SK-N-SH treated with all-trans-retinoic acid at 6 μM for 48 hours (cell line): Measurements from ENCODE around the gene HPCAL1.
A peak's percentile ranks its signal among the peaks of the same experiment; 100 is the strongest.

ENCODE experiments used
- ATAC-seq: fragments of 200-7000 bp; cut with Tn5 transposase; 3 replicates; pipeline ENCODE4 v1.9.1; 2020; ENCODE audit warnings: mild to moderate bottlenecking, moderate library complexity
- ARNTL ChIP-seq: fragments of 450-650 bp; formaldehyde crosslinking; IDR thresholded peaks from 2 replicates; pipeline ENCODE4 v1.5.0; 2020; ENCODE audit warnings: low read depth, mild to moderate bottlenecking, moderate library complexity, borderline replicate concordance
- BACH2 ChIP-seq: fragments of 250-450 bp; sonication (Bioruptor Pico); IDR thresholded peaks from 2 replicates; pipeline ENCODE4 v1.9.0; 2021; ENCODE audit warnings: mild to moderate bottlenecking, borderline replicate concordance
- CREB5 ChIP-seq: fragments of 250-450 bp; sonication (Bioruptor Pico); IDR thresholded peaks from 2 replicates; pipeline ENCODE4 v1.5.1; 2020; ENCODE audit warnings: low read depth, mild to moderate bottlenecking, moderate library complexity
- CSRNP3 ChIP-seq: fragments of 250-450 bp; sonication (Bioruptor Pico); IDR thresholded peaks from 2 replicates; pipeline ENCODE4 v1.5.1; 2021; ENCODE audit warnings: mild to moderate bottlenecking, moderate library complexity
- ESRRG ChIP-seq: fragments of 250-450 bp; sonication (Bioruptor Pico); IDR thresholded peaks from 2 replicates; pipeline ENCODE4 v1.6.1; 2021; ENCODE audit warnings: mild to moderate bottlenecking
- GLIS3 ChIP-seq: fragments of 250-450 bp; sonication (Bioruptor Pico); IDR thresholded peaks from 2 replicates; pipeline ENCODE4 v1.5.0; 2020; ENCODE audit warnings: mild to moderate bottlenecking, moderate library complexity
- ISL1 ChIP-seq: fragments of 250-450 bp; sonication (Bioruptor Pico); IDR thresholded peaks from 2 replicates; pipeline ENCODE4 v2.1.2; 2022; ENCODE audit warnings: mild to moderate bottlenecking, moderate library complexity
- OSR1 ChIP-seq: fragments of 250-450 bp; sonication (Bioruptor Pico); IDR thresholded peaks from 2 replicates; pipeline ENCODE4 v1.8.0; 2022; ENCODE audit warnings: moderate library complexity, mild to moderate bottlenecking, inconsistent platforms
- PATZ1 ChIP-seq: fragments of 250-450 bp; sonication (Bioruptor Pico); IDR thresholded peaks from 2 replicates; pipeline ENCODE4 v1.8.0; 2020; ENCODE audit warnings: mild to moderate bottlenecking, moderate library complexity, borderline replicate concordance
- POU6F1 ChIP-seq: fragments of 250-450 bp; sonication (Bioruptor Pico); IDR thresholded peaks from 2 replicates; pipeline ENCODE4 v1.8.0; 2021; ENCODE audit warnings: low read depth, mild to moderate bottlenecking, moderate library complexity, borderline replicate concordance
- PPARA ChIP-seq: fragments of 250-450 bp; sonication (Bioruptor Pico); IDR thresholded peaks from 2 replicates; pipeline ENCODE4 v1.5.0; 2020; ENCODE audit warnings: mild to moderate bottlenecking, borderline replicate concordance
- RARB ChIP-seq: fragments of 250-450 bp; sonication (Bioruptor Pico); IDR thresholded peaks from 2 replicates; pipeline ENCODE4 v1.8.0; 2021; ENCODE audit warnings: mild to moderate bottlenecking, moderate library complexity
- SNAI2 ChIP-seq: fragments of 250-450 bp; sonication (Bioruptor Pico); IDR thresholded peaks from 2 replicates; pipeline ENCODE4 v1.5.0; 2020; ENCODE audit warnings: mild to moderate bottlenecking, moderate library complexity
- TCF4 ChIP-seq: fragments of 250-450 bp; sonication (Bioruptor Pico); IDR thresholded peaks from 2 replicates; pipeline ENCODE4 v1.8.0; 2021; ENCODE audit warnings: mild to moderate bottlenecking, moderate library complexity, borderline replicate concordance
- TOX ChIP-seq: fragments of 250-450 bp; sonication (Bioruptor Pico); IDR thresholded peaks from 2 replicates; pipeline ENCODE4 v1.8.0; 2021; ENCODE audit warnings: mild to moderate bottlenecking, moderate library complexity, borderline replicate concordance
- TSHZ2 ChIP-seq: fragments of 250-450 bp; sonication (Bioruptor Pico); IDR thresholded peaks from 2 replicates; pipeline ENCODE4 v1.5.0; 2020; ENCODE audit warnings: mild to moderate bottlenecking, moderate library complexity
- ZC3H10 ChIP-seq: fragments of 250-450 bp; sonication (Bioruptor Pico); IDR thresholded peaks from 2 replicates; pipeline ENCODE4 v1.5.1; 2021; ENCODE audit warnings: mild to moderate bottlenecking, moderate library complexity
- ZFP3 ChIP-seq: fragments of 250-450 bp; sonication (Bioruptor Pico); IDR thresholded peaks from 2 replicates; pipeline ENCODE4 v1.5.0; 2020; ENCODE audit warnings: mild to moderate bottlenecking, moderate library complexity
- ZFP30 ChIP-seq: fragments of 450-650 bp; formaldehyde crosslinking; IDR thresholded peaks from 2 replicates; pipeline ENCODE4 v1.5.0; 2022; ENCODE audit warnings: mild to moderate bottlenecking, moderate library complexity
- ZNF565 ChIP-seq: fragments of 450-650 bp; formaldehyde crosslinking; conservative IDR thresholded peaks from 2 replicates; pipeline ENCODE4 v1.5.0; 2020; ENCODE audit warnings: low read depth, mild to moderate bottlenecking, moderate library complexity
- ZNF70 ChIP-seq: fragments of 450-650 bp; formaldehyde crosslinking; IDR thresholded peaks from 2 replicates; pipeline ENCODE4 v1.5.0; 2020; ENCODE audit warnings: mild to moderate bottlenecking, moderate library complexity
- ZNF8 ChIP-seq: fragments of 450-650 bp; formaldehyde crosslinking; IDR thresholded peaks from 2 replicates; pipeline ENCODE4 v1.5.0; 2020; ENCODE audit warnings: mild to moderate bottlenecking, moderate library complexity

HPCAL1 gene

GRCh38 chr2:10267551-10268465, 34.9 kb upstream of the HPCAL1 start:
- no peak for TF ChIP-seq ZNF565 (CRISPR knock-in tag)
- TF ChIP-seq OSR1 (CRISPR knock-in tag), result no peak
- TF ChIP-seq RARB (CRISPR knock-in tag), result no peak
- TF ChIP-seq CSRNP3 (CRISPR knock-in tag), result no peak
- TF ChIP-seq ZC3H10 (CRISPR knock-in tag), result no peak
- no peak for TF ChIP-seq POU6F1 (CRISPR knock-in tag)
- no peak for TF ChIP-seq BACH2 (CRISPR knock-in tag)
- no peak for TF ChIP-seq PPARA
- TF ChIP-seq ZNF8, result no peak
- TF ChIP-seq TSHZ2, result no peak
- TF ChIP-seq TCF4 (CRISPR knock-in tag), result no peak
- TF ChIP-seq ZFP3 (CRISPR knock-in tag), result no peak
- no peak for TF ChIP-seq ZFP30 (CRISPR knock-in tag)
- TF ChIP-seq TOX, result no peak
- TF ChIP-seq ESRRG (CRISPR knock-in tag), result no peak
- TF ChIP-seq ARNTL, result no peak
- TF ChIP-seq ZNF70 (CRISPR knock-in tag), result no peak
- ATAC-seq, result no peak

- no peak for ATAC-seq
- TF ChIP-seq SNAI2 (CRISPR knock-in tag), result no peak
- no peak for TF ChIP-seq TCF4 (CRISPR knock-in tag)
- TF ChIP-seq ISL1 (CRISPR knock-in tag), result no peak
- TF ChIP-seq GLIS3, result no peak
- TF ChIP-seq TOX, result no peak
- no peak for TF ChIP-seq ESRRG (CRISPR knock-in tag)
- TF ChIP-seq ZC3H10 (CRISPR knock-in tag), result no peak
- no peak for TF ChIP-seq ZNF565 (CRISPR knock-in tag)
- TF ChIP-seq POU6F1 (CRISPR knock-in tag), result no peak
Observed at GRCh38 chr2:10269291-10269690, 33.4 kb upstream of the HPCAL1 start.

- ATAC-seq, result peak; percentile 21
- TF ChIP-seq TOX (no peak), ARNTL (no peak), TCF4 (CRISPR knock-in tag) (no peak), PATZ1 (no peak), RARB (CRISPR knock-in tag) (no peak), PPARA (no peak), GLIS3 (no peak), ZFP30 (CRISPR knock-in tag) (no peak), CREB5 (no peak), POU6F1 (CRISPR knock-in tag) (no peak), BACH2 (CRISPR knock-in tag) (no peak), OSR1 (CRISPR knock-in tag) (no peak)
- TF ChIP-seq, all 23 proteins: peak for 0
Observed at GRCh38 chr2:10269711-10270610, 32.7 kb upstream of the HPCAL1 start.
